ENCODE results near the gene DNAH8.
A peak's percentile ranks its signal among the peaks of the same experiment; 100 is the strongest.

DNAH8 gene

GRCh38 chr6:38797391-38797790, 82.3 kb downstream of the DNAH8 start:
- DNase-seq = no peak

- no peak for DNase-seq
Observed at GRCh38 chr6:38799529-38800184, 84.5 kb downstream of the DNAH8 start.

GRCh38 chr6:38801305-38801704, 86.2 kb downstream of the DNAH8 start:
- peak in 1 of 2 experiments; percentile 76 for DNase-seq

- DNase-seq = no peak
Observed at GRCh38 chr6:38802497-38802896, 87.4 kb downstream of the DNAH8 start.

GRCh38 chr6:38803129-38803528, 88.0 kb downstream of the DNAH8 start:
- DNase-seq = no peak

GRCh38 chr6:38804358-38804757, 89.2 kb downstream of the DNAH8 start:
- peak in 1 of 2 experiments; percentile 32 for DNase-seq

GRCh38 chr6:38805127-38805655, 90.1 kb downstream of the DNAH8 start:
- DNase-seq = no peak

GRCh38 chr6:38805692-38806091, 90.6 kb downstream of the DNAH8 start:
- peak in 1 of 2 experiments; percentile 25 for DNase-seq

- DNase-seq = peak; percentile 63 to 78
Observed at GRCh38 chr6:38806271-38806670, 91.2 kb downstream of the DNAH8 start.

GRCh38 chr6:38806833-38807232, 91.7 kb downstream of the DNAH8 start:
- no peak for DNase-seq

GRCh38 chr6:38808039-38808438, 92.9 kb downstream of the DNAH8 start:
- DNase-seq = no peak

- DNase-seq = no peak
Observed at GRCh38 chr6:38813041-38813823, 98.1 kb downstream of the DNAH8 start.

GRCh38 chr6:38814761-38815160, 99.7 kb downstream of the DNAH8 start:
- no peak for DNase-seq

- DNase-seq = no peak
Observed at GRCh38 chr6:38815250-38815649, 100.1 kb downstream of the DNAH8 start.

- no peak for DNase-seq
Observed at GRCh38 chr6:38818691-38819090, 103.6 kb downstream of the DNAH8 start.

- DNase-seq = no peak
Observed at GRCh38 chr6:38822963-38823362, 107.9 kb downstream of the DNAH8 start.

- no peak for DNase-seq
Observed at GRCh38 chr6:38824243-38824894, 109.3 kb downstream of the DNAH8 start.

GRCh38 chr6:38827024-38827423, 111.9 kb downstream of the DNAH8 start:
- DNase-seq = peak in 1 of 2 experiments; percentile 38

GRCh38 chr6:38831865-38832264, 116.8 kb downstream of the DNAH8 start:
- no peak for DNase-seq

- no peak for DNase-seq
Observed at GRCh38 chr6:38833320-38833719, 118.2 kb downstream of the DNAH8 start.

GRCh38 chr6:38836585-38836984, 121.5 kb downstream of the DNAH8 start:
- no peak for DNase-seq

GRCh38 chr6:38837101-38837500, 122.0 kb downstream of the DNAH8 start:
- no peak for DNase-seq

GRCh38 chr6:38843798-38844197, 128.7 kb downstream of the DNAH8 start:
- no peak for DNase-seq

GRCh38 chr6:38845931-38846330, 130.8 kb downstream of the DNAH8 start:
- DNase-seq = no peak
